Central memory CD8-positive, alpha-beta T cell (primary cell): ENCODE data around the gene METTL23.
"Not testable (repeated sequence)": the region's sequence is repeated elsewhere in the genome, so short reads cannot be mapped to it uniquely, and the experiment has no call there.

Experiments used
- ATAC-seq: fragments of 150-1000 bp; cut with Tn5 transposase; replicated peaks from 2 replicates; pipeline ENCODE4 v1.10.0; 2022; ENCODE audit warnings: mild to moderate bottlenecking, moderate FRiP score, moderate number of reproducible peaks; ENCODE audit not compliant: poor library complexity, severe bottlenecking; ENCODE audit errors: extremely low read depth
- DNase-seq, 2 donors: peaks; one replicate each; pipeline ENCODE4 v3.0.0; 2021; ENCODE audit warnings: low spot score in 2 of 2
- H3K27ac Mint-ChIP-seq: one replicate; pipeline ENCODE4 v1.8.0; 2022; ENCODE audit warnings: low read depth, mild to moderate bottlenecking, moderate library complexity, mixed read lengths
- H3K27me3 Mint-ChIP-seq: one replicate; pipeline ENCODE4 v1.8.0; 2022; ENCODE audit warnings: mixed read lengths
- H3K36me3 Mint-ChIP-seq: one replicate; pipeline ENCODE4 v1.8.0; 2022; ENCODE audit warnings: mild to moderate bottlenecking, moderate library complexity, mixed read lengths; ENCODE audit not compliant: insufficient read depth
- H3K4me1 Mint-ChIP-seq: one replicate; pipeline ENCODE4 v1.8.0; 2022; ENCODE audit warnings: mixed read lengths
- H3K4me3 Mint-ChIP-seq: one replicate; pipeline ENCODE4 v1.8.0; 2022; ENCODE audit warnings: mild to moderate bottlenecking, moderate library complexity, mixed read lengths
- H3K9me3 Mint-ChIP-seq: one replicate; pipeline ENCODE4 v1.8.0; 2022; ENCODE audit warnings: mixed read lengths

The METTL23 gene

GRCh38 chr17:76735586-76736348 lies 9.1 kb downstream of the METTL23 start:
- H3K36me3 Mint-ChIP-seq: peaks cover 73% of the 10 kb centered on the region
- ATAC-seq: no peak
- H3K9me3 Mint-ChIP-seq: no peaks in the 10 kb centered on the region
- peak overlapping the region; percentile 99 for H3K27ac Mint-ChIP-seq
- H3K4me1 Mint-ChIP-seq: peaks cover 48% of the 10 kb centered on the region
- no peak for DNase-seq
- H3K4me3 Mint-ChIP-seq: peak overlapping the region; percentile 95
- H3K27me3 Mint-ChIP-seq: no peaks in the 10 kb centered on the region

DNA sequence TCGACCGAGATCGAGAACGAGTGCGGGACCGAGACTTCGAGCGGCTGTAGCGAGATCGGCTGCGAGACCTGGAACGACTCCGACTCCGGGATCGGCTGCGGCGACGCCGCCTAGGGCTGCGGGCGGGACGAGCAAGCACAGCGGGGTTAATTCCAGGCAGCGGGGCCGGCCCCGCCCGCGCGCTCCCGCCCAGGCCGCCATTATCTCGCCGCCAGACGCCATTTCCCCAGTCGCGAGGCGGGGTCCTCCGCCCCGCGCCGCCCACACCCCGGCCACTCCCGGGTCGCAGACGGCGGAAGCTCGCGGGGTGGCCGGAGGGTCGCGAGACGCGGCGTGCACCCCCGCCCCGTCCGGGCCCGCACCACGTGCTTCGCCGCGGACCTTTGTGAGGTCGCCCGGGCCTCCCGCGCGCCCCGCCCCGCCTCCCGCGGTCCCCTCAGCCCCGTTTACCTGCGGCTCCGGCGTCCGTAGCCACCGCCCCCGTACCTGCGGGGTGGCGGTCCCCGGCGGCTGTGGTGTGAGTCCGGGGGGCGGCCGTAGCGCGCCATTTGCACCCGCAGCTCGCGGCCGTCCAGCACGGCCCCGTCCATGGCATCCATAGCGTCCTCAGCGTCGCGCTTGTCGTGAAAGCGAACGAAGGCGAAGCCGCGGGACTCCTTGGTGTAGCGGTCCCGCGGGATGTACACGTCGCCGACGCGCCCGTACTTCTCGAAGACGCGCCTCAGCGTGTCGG lies 9.9 kb downstream of the METTL23 start:
- Mint-ChIP-seq H3K4me1 (peaks cover 51% of the 10 kb centered on the region), H3K27me3 (no peaks in the 10 kb centered on the region), H3K4me3 (peak overlapping the region; percentile 95), H3K36me3 (peaks cover 71% of the 10 kb centered on the region), H3K27ac (peak overlapping the region; percentile 99), H3K9me3 (no peaks in the 10 kb centered on the region)
- DNase-seq (peak in 1 of 2 donors; percentile 36), ATAC-seq (peak; percentile 1)

GRCh38 chr17:76737082-76737675 lies 10.5 kb downstream of the METTL23 start, which contains the start of gene SRSF2:
SRSF2 (minus strand) TSS chr17:76737331; CDS start chr17:76737160, 171 bp downstream.
- H3K4me3 Mint-ChIP-seq: peak within 1 kb of the TSS; percentile 95
- DNase-seq (peak; percentile 97 to 99), ATAC-seq (peak; percentile 68)
- H3K27ac Mint-ChIP-seq: peak within 1 kb of the TSS; percentile 99
- peaks cover 67% of the 10 kb centered on the region for H3K36me3 Mint-ChIP-seq
- no peaks in the 10 kb centered on the region for H3K9me3 Mint-ChIP-seq
- peaks cover 51% of the 10 kb centered on the region for H3K4me1 Mint-ChIP-seq
- no peaks in the 10 kb centered on the region for H3K27me3 Mint-ChIP-seq

GRCh38 chr17:76737676-76738467 lies 11.2 kb downstream of the METTL23 start, which contains the start of gene MFSD11:
MFSD11 (plus strand) TSS chr17:76738119; CDS start chr17:76738353, 234 bp downstream.
- Mint-ChIP-seq H3K36me3 (peaks cover 62% of the 10 kb centered on the region), H3K9me3 (no peaks in the 10 kb centered on the region), H3K4me3 (peak within 1 kb of the TSS; percentile 95), H3K27me3 (no peaks in the 10 kb centered on the region), H3K27ac (peak within 1 kb of the TSS; percentile 99), H3K4me1 (peaks cover 50% of the 10 kb centered on the region)
- DNase-seq (peak; percentile 84 to 92), ATAC-seq (peak; percentile 70)

DNA sequence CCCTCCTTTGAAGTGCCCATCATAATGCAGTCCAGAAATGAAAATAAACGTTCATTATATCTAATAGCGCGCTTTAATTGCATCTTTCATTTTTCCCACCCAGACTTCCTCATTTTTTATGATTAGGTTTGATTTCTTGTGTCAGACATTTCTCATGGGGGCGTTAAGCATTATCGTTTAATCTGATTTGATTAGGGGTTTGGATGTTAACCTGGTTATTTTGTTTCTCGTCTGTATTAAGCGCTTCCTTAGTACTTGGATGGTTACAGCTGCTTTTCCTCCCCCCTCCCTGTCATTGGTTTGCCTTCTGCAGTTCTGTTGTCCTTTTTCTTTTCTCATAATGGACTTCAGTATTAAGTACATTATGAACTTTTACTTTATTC lies 11.8 kb downstream of the METTL23 start:
- Mint-ChIP-seq H3K9me3 (no peaks in the 10 kb centered on the region), H3K4me3 (peak overlapping the region; percentile 95), H3K36me3 (peaks cover 56% of the 10 kb centered on the region), H3K27me3 (no peaks in the 10 kb centered on the region), H3K4me1 (peaks cover 44% of the 10 kb centered on the region), H3K27ac (peak overlapping the region; percentile 99)
- DNase-seq (no peak), ATAC-seq (no peak)

DNA sequence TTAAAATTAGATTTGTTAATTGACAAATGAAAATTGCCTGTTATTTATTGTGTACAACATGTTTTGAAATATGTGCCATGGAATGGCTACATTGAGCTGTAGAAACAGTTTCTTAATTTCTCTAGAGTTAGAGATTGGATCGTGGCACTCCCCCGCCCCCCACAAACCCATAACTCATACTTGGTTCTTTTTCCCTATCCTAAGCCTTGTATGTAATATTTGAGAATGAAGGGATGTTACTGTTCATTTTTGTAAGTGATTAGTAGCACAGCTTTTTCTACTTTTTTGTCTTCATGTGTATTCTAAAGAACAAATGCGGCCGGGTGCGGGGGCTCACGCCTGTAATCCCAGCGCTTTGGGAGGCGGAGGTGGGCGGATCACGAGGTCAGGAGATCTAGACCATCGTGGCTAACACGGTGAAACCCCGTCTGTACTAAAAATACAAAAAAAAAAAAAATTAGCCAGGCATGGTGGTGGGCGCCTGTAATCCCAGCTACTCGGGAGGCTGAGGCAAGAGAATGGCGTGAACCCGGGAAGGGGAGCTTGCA lies 13.0 kb downstream of the METTL23 start:
- Mint-ChIP-seq H3K4me1 (peaks cover 32% of the 10 kb centered on the region), H3K36me3 (peaks cover 50% of the 10 kb centered on the region)
- not testable (repeated sequence) for DNase-seq, H3K27me3 Mint-ChIP-seq, H3K4me3 Mint-ChIP-seq, H3K9me3 Mint-ChIP-seq, H3K27ac Mint-ChIP-seq, ATAC-seq

- Mint-ChIP-seq H3K27ac (no peak overlapping the region), H3K27me3 (no peaks in the 10 kb centered on the region), H3K4me3 (no peak overlapping the region), H3K36me3 (peaks cover 43% of the 10 kb centered on the region), H3K9me3 (no peaks in the 10 kb centered on the region), H3K4me1 (peaks cover 23% of the 10 kb centered on the region)
- no peak for DNase-seq
- ATAC-seq: no peak
Measured at GRCh38 chr17:76740329-76741118, 13.9 kb downstream of the METTL23 start.

GRCh38 chr17:76742958-76743357 lies 16.3 kb downstream of the METTL23 start:
- peaks cover 16% of the 10 kb centered on the region for H3K4me1 Mint-ChIP-seq
- peaks cover 26% of the 10 kb centered on the region for H3K36me3 Mint-ChIP-seq
- ATAC-seq (no peak), DNase-seq (no peak)
- no peak overlapping the region for H3K27ac Mint-ChIP-seq
- H3K9me3 Mint-ChIP-seq: no peaks in the 10 kb centered on the region
- H3K4me3 Mint-ChIP-seq: no peak overlapping the region
- H3K27me3 Mint-ChIP-seq: no peaks in the 10 kb centered on the region

DNA sequence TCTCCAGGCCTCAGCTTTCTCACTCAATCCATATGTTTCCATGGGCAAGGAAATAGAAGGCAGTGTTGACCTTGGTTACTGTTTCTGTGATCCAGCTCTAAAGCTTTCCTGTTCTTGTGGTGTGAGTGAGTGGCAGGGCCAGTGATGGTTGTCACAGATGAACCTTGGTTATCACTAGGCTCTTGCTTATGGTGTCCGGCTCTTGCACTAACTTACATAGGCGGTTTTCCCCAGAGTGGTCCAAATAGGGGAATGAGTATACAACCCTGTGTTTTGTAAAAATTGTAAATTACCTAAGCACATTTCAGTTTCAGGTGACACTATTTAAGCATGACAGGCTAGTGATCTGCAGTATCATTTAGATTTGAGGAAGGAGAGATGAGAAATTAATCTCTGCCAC lies 18.1 kb downstream of the METTL23 start:
- DNase-seq (no peak), ATAC-seq (no peak)
- Mint-ChIP-seq H3K36me3 (peaks cover 22% of the 10 kb centered on the region), H3K27me3 (no peaks in the 10 kb centered on the region), H3K4me3 (no peak overlapping the region), H3K27ac (no peak overlapping the region), H3K9me3 (no peaks in the 10 kb centered on the region), H3K4me1 (peaks cover 4% of the 10 kb centered on the region)

DNA sequence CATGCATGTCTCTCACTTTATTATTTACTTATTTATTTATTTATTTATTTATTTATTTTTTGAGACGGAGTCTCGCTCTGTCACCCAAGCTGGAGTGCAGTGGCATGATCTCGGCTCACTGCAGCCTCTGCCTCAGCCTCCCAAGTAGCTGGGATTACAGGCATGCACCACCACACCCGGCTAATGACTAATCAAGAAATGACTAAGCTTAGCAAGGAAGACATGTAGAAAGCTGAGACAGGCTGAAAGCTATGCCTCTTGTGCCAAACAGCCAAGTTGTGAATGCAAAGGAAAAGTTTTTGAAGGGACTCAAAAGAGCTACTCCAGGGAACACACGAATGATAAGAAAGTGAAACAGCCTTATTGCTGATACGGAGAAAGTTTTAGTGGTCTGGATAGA lies 19.1 kb downstream of the METTL23 start:
- H3K36me3 Mint-ChIP-seq: peaks cover 25% of the 10 kb centered on the region
- H3K9me3 Mint-ChIP-seq, H3K4me1 Mint-ChIP-seq, H3K27me3 Mint-ChIP-seq, ATAC-seq, H3K27ac Mint-ChIP-seq, H3K4me3 Mint-ChIP-seq, DNase-seq: not testable (repeated sequence)

DNA sequence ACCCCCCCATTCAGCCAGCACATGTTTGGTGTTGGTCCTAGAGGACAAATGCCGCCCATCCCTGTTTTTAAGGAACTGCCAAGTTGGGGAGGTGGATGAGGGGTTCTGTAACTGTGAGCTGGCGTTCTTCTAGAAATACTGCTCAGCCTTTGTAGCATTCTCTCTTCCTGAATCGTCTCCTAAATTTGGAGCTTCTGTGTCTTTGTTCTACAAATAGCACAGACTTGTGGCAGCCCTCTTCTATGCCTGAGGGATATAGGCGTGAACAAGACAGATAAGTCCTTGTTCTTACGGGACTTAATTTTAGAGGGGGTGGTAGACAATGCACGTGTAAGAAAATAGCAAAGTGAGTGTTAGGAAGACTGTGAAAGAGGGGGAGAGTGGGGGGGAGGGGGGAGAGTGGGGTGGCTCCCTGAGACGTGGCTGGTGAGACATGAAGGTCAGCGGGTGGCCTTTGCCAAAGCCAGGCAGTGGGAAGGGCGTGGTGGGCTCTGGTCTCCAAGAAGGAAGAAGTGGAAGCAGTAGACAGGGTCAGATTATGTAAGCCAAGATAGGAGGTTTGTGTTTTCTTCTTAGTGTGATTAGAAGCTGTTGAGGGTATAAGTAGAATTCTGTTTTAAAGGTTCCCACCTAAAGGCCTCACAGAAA lies 21.2 kb downstream of the METTL23 start:
- H3K27ac Mint-ChIP-seq: no peak overlapping the region
- no peaks in the 10 kb centered on the region for H3K9me3 Mint-ChIP-seq
- H3K36me3 Mint-ChIP-seq: peaks cover 23% of the 10 kb centered on the region
- H3K27me3 Mint-ChIP-seq: no peaks in the 10 kb centered on the region
- peaks cover 10% of the 10 kb centered on the region for H3K4me1 Mint-ChIP-seq
- no peak for ATAC-seq
- no peak overlapping the region for H3K4me3 Mint-ChIP-seq
- DNase-seq: no peak
